ENCODE measurements around the gene PTPRK.

GRCh38 chr6:128144320-128144719, 376.1 kb downstream of the PTPRK start:
- TF ChIP-seq CTCF (IDR thresholded peaks at IDR 0.05) (no peak), POLR2A (IDR thresholded peaks at IDR 0.05) (no peak)

Measured in thyroid gland (tissue), 4 donors.